Body of pancreas (tissue), 4 donors: ENCODE data around the gene TTC29. TPM values are rescaled to one million over a fixed set of nuclear protein-coding genes. Genes with fewer than 3 reads are reported as not detected.

Experiments used
- ATAC-seq: fragments of 150-250 bp; one replicate; pipeline ENCODE4 v1.9.1; 2016
- DNase-seq, 4 donors: peaks; one replicate each; pipeline ENCODE4 v3.0.0-alpha.2; 2019
- H3K27ac ChIP-seq, 4 donors: fragments of 200-600 bp; sonication (generic); 1 replicate in 3 of 4; 2 replicates in 1 of 4; pipeline versions ENCODE4 v1.5.1 to v1.6.1; 2016 to 2019; ENCODE audit warnings: mild to moderate bottlenecking in 1 of 4, mixed read lengths in 1 of 4, moderate library complexity in 1 of 4
- H3K27me3 ChIP-seq, 2 donors: fragments of 200-600 bp; sonication (generic); one replicate each; pipeline ENCODE4 v1.6.0; 2016; ENCODE audit warnings: mild to moderate bottlenecking in 1 of 2
- H3K36me3 ChIP-seq, 2 donors: fragments of 200-600 bp; sonication (generic); replicated peaks in 1 of 2; 2 replicates each; pipeline ENCODE4 v1.5.1; 2016; ENCODE audit warnings: low read depth in 2 of 2; ENCODE audit not compliant: insufficient read depth in 1 of 2
- H3K4me1 ChIP-seq: fragments of 200-600 bp; sonication (generic); one replicate; pipeline ENCODE4 v1.6.0; 2016
- H3K4me3 ChIP-seq, 2 donors: fragments of 200-600 bp; sonication (generic); 1 replicate in 1 of 2; 2 replicates in 1 of 2; pipeline ENCODE4 v1.5.1; 2016 to 2019
- H3K9me3 ChIP-seq, 3 donors: fragments of 200-600 bp; sonication (generic); 1 replicate in 2 of 3; 2 replicates in 1 of 3; pipeline ENCODE4 v1.5.1; 2016
- CTCF ChIP-seq, 7 experiments: fragments of 450-650 bp in 4 of 7; fragments of 200-600 bp in 3 of 7; sonication (generic) in 3 of 7; IDR thresholded peaks; one replicate each; pipeline ENCODE4 v1.5.1; 2016 to 2019; ENCODE audit warnings: antibody characterized with exemption in 7 of 7
- POLR2A ChIP-seq, 3 donors: fragments of 450-650 bp; IDR thresholded peaks; one replicate each; pipeline ENCODE4 v1.6.1; 2016; ENCODE audit warnings: antibody characterized with exemption in 3 of 3, mild to moderate bottlenecking in 2 of 3
- WGBS, 2 donors: methylation state at CpG; one replicate each; pipeline ENCODE4 v1.1.5; 2017; 5-methylcytosine and 5-hydroxymethylcytosine counted together
- intact Hi-C: fragments of 100-400 bp; cut with DNase I; formaldehyde crosslinking; loops from one replicate; pipeline ENCODE4 v1.15.1; 2023
- total RNA-seq, 2 donors: library from RNA; depleted of rRNA; stranded (reverse); fragments of >200 nt; gene quantifications; one replicate each; pipeline ENCODE4 v1.1.0, GENCODE V29; 2016

The TTC29 gene
- not detected for total RNA-seq

- H3K27ac ChIP-seq = no peak within 1 kb of the TSS
- no peak for TF ChIP-seq POLR2A (IDR thresholded peaks at IDR 0.05)
- no peak for TF ChIP-seq CTCF (IDR thresholded peaks at IDR 0.05)
- ATAC-seq = peak; percentile 100
- WGBS, 2 donors = 0 to 1% methylated on average over 19 to 39 of the region's 39 CpGs
- peak within 1 kb of the TSS in 1 of 2 donors; percentile 49 for H3K4me3 ChIP-seq
- intact Hi-C loops = no loop called here
- H3K27me3 ChIP-seq = no peaks in the 10 kb centered on the region
- no peaks in the 10 kb centered on the region for H3K9me3 ChIP-seq
- H3K36me3 ChIP-seq = no peaks in the 10 kb centered on the region
- DNase-seq = peak; percentile 91 to 94 (median 94)
- peaks cover 11% of the 10 kb centered on the region for H3K4me1 ChIP-seq
Measured at GRCh38 chr4:146945556-146946374, at the start of gene TTC29. Gene TTC29 (minus strand): TSS chr4:146945864. CDS start chr4:146939895, 5,969 bp downstream.

- 46 to 54% methylated on average over 4 of the region's 4 CpGs for whole genome bisulfite sequencing, 2 donors
- Histone ChIP-seq H3K27me3 (no peaks in the 10 kb centered on the region), H3K27ac (no peak overlapping the region), H3K4me1 (no peaks in the 10 kb centered on the region), H3K9me3 (no peaks in the 10 kb centered on the region), H3K36me3 (no peaks in the 10 kb centered on the region), H3K4me3 (no peak overlapping the region)
- TF ChIP-seq CTCF (IDR thresholded peaks at IDR 0.05) (no peak), POLR2A (IDR thresholded peaks at IDR 0.05) (no peak)
- ATAC-seq (no peak), DNase-seq (peak in 1 of 4 donors; percentile 2)
- intact Hi-C loops = no loop called here
Measured at GRCh38 chr4:146981651-146982050, 36.0 kb upstream of the TTC29 start.

- no peak for ATAC-seq
- Histone ChIP-seq H3K4me3 (no peak overlapping the region), H3K27ac (no peak overlapping the region), H3K36me3 (no peaks in the 10 kb centered on the region), H3K9me3 (no peaks in the 10 kb centered on the region), H3K4me1 (no peaks in the 10 kb centered on the region), H3K27me3 (no peaks in the 10 kb centered on the region)
- TF ChIP-seq CTCF (IDR thresholded peaks at IDR 0.05) (no peak), POLR2A (IDR thresholded peaks at IDR 0.05) (no peak)
- 41 to 45% methylated on average over 4 of the region's 4 CpGs for WGBS, 2 donors
- intact Hi-C loops = no loop called here
- DNase-seq = no peak
Measured at GRCh38 chr4:146978641-146979040, 33.0 kb upstream of the TTC29 start.

GRCh38 chr4:146976145-146976544, 30.5 kb upstream of the TTC29 start:
- ATAC-seq = no peak
- Histone ChIP-seq H3K36me3 (no peaks in the 10 kb centered on the region), H3K27me3 (no peaks in the 10 kb centered on the region), H3K27ac (no peak overlapping the region), H3K4me1 (no peaks in the 10 kb centered on the region), H3K4me3 (no peak overlapping the region), H3K9me3 (no peaks in the 10 kb centered on the region)
- DNase-seq = no peak
- TF ChIP-seq POLR2A (IDR thresholded peaks at IDR 0.05) (no peak), CTCF (IDR thresholded peaks at IDR 0.05) (no peak)
- intact Hi-C loops = no loop called here
- WGBS, 2 donors = 4 to 12% methylated on average over 1 of the region's 1 CpG

GRCh38 chr4:146975527-146975926, 29.9 kb upstream of the TTC29 start:
- WGBS, 2 donors = 43 to 44% methylated on average over 1 of the region's 1 CpG
- Histone ChIP-seq H3K27ac (no peak overlapping the region), H3K9me3 (no peaks in the 10 kb centered on the region), H3K4me3 (no peak overlapping the region), H3K27me3 (no peaks in the 10 kb centered on the region), H3K36me3 (no peaks in the 10 kb centered on the region), H3K4me1 (no peaks in the 10 kb centered on the region)
- DNase-seq (no peak), ATAC-seq (no peak)
- TF ChIP-seq CTCF (IDR thresholded peaks at IDR 0.05) (no peak), POLR2A (IDR thresholded peaks at IDR 0.05) (no peak)
- intact Hi-C loops = no loop called here
